HG02763 (cell line): ENCODE results near the gene LRMDA.

Experiments
- ATAC-seq: cut with Tn5 transposase; IDR thresholded peaks from one replicate; pipeline ENCODE4 v1.9.1; 2021; ENCODE audit warnings: mild to moderate bottlenecking, moderate library complexity; ENCODE audit not compliant: unreplicated experiment

LRMDA gene

GRCh38 chr10:76432016-76433012 is 1000.9 kb downstream of the LRMDA start:
- ATAC-seq, result no peak

GRCh38 chr10:76433161-76434005 is 1002.0 kb downstream of the LRMDA start:
- ATAC-seq, result no peak

GRCh38 chr10:76435157-76435556 is 1003.7 kb downstream of the LRMDA start:
- no peak for ATAC-seq

- no peak for ATAC-seq
Measured at GRCh38 chr10:76436401-76436811, 1005.0 kb downstream of the LRMDA start.

- ATAC-seq, result no peak
Measured at GRCh38 chr10:76436981-76437380, 1005.6 kb downstream of the LRMDA start.

- ATAC-seq, result no peak
Measured at GRCh38 chr10:76440426-76440825, 1009.0 kb downstream of the LRMDA start.

GRCh38 chr10:76442113-76442512 is 1010.7 kb downstream of the LRMDA start:
- no peak for ATAC-seq

- no peak for ATAC-seq
Measured at GRCh38 chr10:76444034-76444800, 1012.8 kb downstream of the LRMDA start.

- ATAC-seq, result no peak
Measured at GRCh38 chr10:76447578-76447977, 1016.2 kb downstream of the LRMDA start.

- ATAC-seq, result no peak
Measured at GRCh38 chr10:76451911-76452310, 1020.5 kb downstream of the LRMDA start.

GRCh38 chr10:76453332-76453731 is 1021.9 kb downstream of the LRMDA start:
- no peak for ATAC-seq

GRCh38 chr10:76453997-76454396 is 1022.6 kb downstream of the LRMDA start:
- ATAC-seq, result no peak

- ATAC-seq, result no peak
Measured at GRCh38 chr10:76454506-76455140, 1023.2 kb downstream of the LRMDA start.

- ATAC-seq, result no peak
Measured at GRCh38 chr10:76456197-76456596, 1024.8 kb downstream of the LRMDA start.

- no peak for ATAC-seq
Measured at GRCh38 chr10:76459016-76459730, 1027.7 kb downstream of the LRMDA start.

GRCh38 chr10:76461024-76461423 is 1029.6 kb downstream of the LRMDA start:
- ATAC-seq, result no peak

- no peak for ATAC-seq
Measured at GRCh38 chr10:76463111-76463510, 1031.7 kb downstream of the LRMDA start.

- no peak for ATAC-seq
Measured at GRCh38 chr10:76466836-76467503, 1035.5 kb downstream of the LRMDA start.

GRCh38 chr10:76469675-76470074 is 1038.3 kb downstream of the LRMDA start:
- ATAC-seq, result no peak
